Heart right ventricle (tissue), 16 donors: ENCODE data around the gene THBD. TPM values are rescaled to one million over a fixed set of nuclear protein-coding genes. Genes with fewer than 3 reads are reported as not detected.

Experiments used
- ATAC-seq, 8 donors: fragments of 200-7000 bp; cut with Tn5 transposase; one replicate each; pipeline ENCODE4 v1.9.1; 2020; ENCODE audit warnings: mild to moderate bottlenecking in 8 of 8, moderate library complexity in 8 of 8, moderate number of reproducible peaks in 1 of 8
- DNase-seq, 2 donors: peaks; one replicate each; pipeline ENCODE4 v3.0.0-alpha.2; 2020
- H3K27ac ChIP-seq, 10 donors: fragments of 200-600 bp; sonication (generic) in 2 of 10; one replicate each; pipeline versions ENCODE4 v1.5.0 to v1.8.0; 2020 to 2022; ENCODE audit warnings: mild to moderate bottlenecking in 3 of 10
- H3K27me3 ChIP-seq, 7 donors: fragments of 200-600 bp; one replicate each; pipeline ENCODE4 v1.8.0; 2021 to 2022; ENCODE audit warnings: mild to moderate bottlenecking in 2 of 7
- H3K36me3 ChIP-seq, 9 donors: fragments of 200-600 bp; sonication (generic) in 1 of 9; one replicate each; pipeline versions ENCODE4 v1.5.0 to v1.8.0; 2020 to 2022; ENCODE audit warnings: mild to moderate bottlenecking in 2 of 9
- H3K4me1 ChIP-seq, 9 donors: fragments of 200-600 bp; sonication (generic) in 1 of 9; one replicate each; pipeline versions ENCODE4 v1.5.0 to v1.8.0; 2020 to 2022; ENCODE audit warnings: mild to moderate bottlenecking in 4 of 9
- H3K4me3 ChIP-seq, 10 donors: fragments of 200-600 bp; sonication (generic) in 2 of 10; one replicate each; pipeline versions ENCODE4 v1.5.0 to v1.8.0; 2020 to 2022; ENCODE audit warnings: mild to moderate bottlenecking in 7 of 10, moderate library complexity in 2 of 10
- H3K9me3 ChIP-seq, 11 donors: fragments of 200-600 bp in 10 of 11; sonication (generic) in 2 of 11; one replicate each; pipeline versions ENCODE4 v1.5.0 to v1.8.0; 2013 to 2022; ENCODE audit warnings: mild to moderate bottlenecking in 2 of 11, control low read depth in 1 of 11, moderate library complexity in 1 of 11
- WGBS, 2 donors: extraction: QIAGEN DNeasy Blood & Tissue Kit; methylation state at CpG; one replicate each; pipeline ENCODE4 v1.1.7; 2013; ENCODE audit warnings: inconsistent platforms in 1 of 2; 5-methylcytosine and 5-hydroxymethylcytosine counted together
- intact Hi-C, 10 donors: fragments of 100-400 bp; cut with DNase I; formaldehyde crosslinking; loops; one replicate each; pipeline versions ENCODE4 v1.11.1 to v1.14.2; 2022
- polyA plus RNA-seq, 2 donors: library from polyadenylated mRNA; stranded (reverse); fragments of 200-250 nt; gene quantifications; one replicate each; pipeline ENCODE4 v1.2.3, GENCODE V29; 2013
- total RNA-seq, 10 donors: library from RNA; stranded (reverse); fragmentation: NEBNext Ultra II Directional in 3 of 10; extraction: Animal tissue kit (Norgen Biotek cat#: 25700) in 3 of 10; gene quantifications; one replicate each; pipeline versions ENCODE4 v1.2.1 to v1.2.4, GENCODE V29; 2021 to 2023
- TF ChIP-seq, protein P1 (sequence below), 9 donors: fragments of 200-600 bp; sonication (generic) in 2 of 9; IDR thresholded peaks; one replicate each; pipeline versions ENCODE4 v1.5.0 to v1.8.0; 2021 to 2022; ENCODE audit warnings: antibody characterized with exemption in 9 of 9, mild to moderate bottlenecking in 5 of 9, moderate library complexity in 1 of 9
- donor health status: Arrhythmogenic right ventricular cardiomyopathy.
- donor health status: ischemic (EF 13 %, LVEDD 7.1; RV severe dilation, severe dysfunction).
- donor health status: healthy with polysubstance abuse.
- donor health status: DM: no; HTN: yes; CAD: no.
- donor health status: DM: no; HTN: no; CAD: no.
- donor health status: ischemic (EF 25% LVEDD 6.9; RV normal size, moderate dysfunction).
- donor health status: ischemic (EF 25% LVEDD 5.7; RV mildly dilated, moderate dysfunction).
- donor health status: healthy.
- donor health status: DM: yes; HTN: yes; CAD: no.
- donor health status: Ischemic cardiomyopathy.
- donor health status: ischemic (EF 35%, LVEDD 5.7; RV mildly dilated, moderate dysfunction).
- donor health status: nonischemic (EF 11% LVEDD 7.7; RV severe dilation, severe dysfunction).
- donor health status: DM: yes; HTN: yes; CAD: no.
- donor health status: PGD.
- donor health status: ischemic (EF 29% LVEDD 5.4; RV normal size, mild dysfunction).
- donor health status: nonischemic (EF 23%, LVEDD 6.1; RV moderate dilation, normal function).

THBD gene
- total and polyA plus RNA-seq, 12 donors: 11.1 to 61.0 (median 17.4) TPM

- H3K36me3 ChIP-seq: no peaks in the 10 kb centered on the region
- intact Hi-C loops: loop anchor here in 2 of 10 donors (5.0 to 10.0 kb wide), 2 partner anchors 70 to 273 kb away; no protein-coding TSS in a partner anchor
- 20 to 25% methylated on average over 8 of the region's 8 CpGs for WGBS, 2 donors
- peaks cover 22 to 51% (median 47%) of the 10 kb centered on the region in 9 donors for H3K4me1 ChIP-seq
- ATAC-seq: peak; percentile 82 to 90 (median 86)
- H3K4me3 ChIP-seq: peak overlapping the region in 1 of 10 donors; percentile 18
- DNase-seq: peak; percentile 44 to 69
- peaks cover 0 to 5% (median 0%) of the 10 kb centered on the region in 11 donors for H3K9me3 ChIP-seq
- peak overlapping the region in 9 of 10 donors; percentile 46 to 84 (median 77) for H3K27ac ChIP-seq
- no peaks in the 10 kb centered on the region for H3K27me3 ChIP-seq
- TF ChIP-seq, protein P1, sequence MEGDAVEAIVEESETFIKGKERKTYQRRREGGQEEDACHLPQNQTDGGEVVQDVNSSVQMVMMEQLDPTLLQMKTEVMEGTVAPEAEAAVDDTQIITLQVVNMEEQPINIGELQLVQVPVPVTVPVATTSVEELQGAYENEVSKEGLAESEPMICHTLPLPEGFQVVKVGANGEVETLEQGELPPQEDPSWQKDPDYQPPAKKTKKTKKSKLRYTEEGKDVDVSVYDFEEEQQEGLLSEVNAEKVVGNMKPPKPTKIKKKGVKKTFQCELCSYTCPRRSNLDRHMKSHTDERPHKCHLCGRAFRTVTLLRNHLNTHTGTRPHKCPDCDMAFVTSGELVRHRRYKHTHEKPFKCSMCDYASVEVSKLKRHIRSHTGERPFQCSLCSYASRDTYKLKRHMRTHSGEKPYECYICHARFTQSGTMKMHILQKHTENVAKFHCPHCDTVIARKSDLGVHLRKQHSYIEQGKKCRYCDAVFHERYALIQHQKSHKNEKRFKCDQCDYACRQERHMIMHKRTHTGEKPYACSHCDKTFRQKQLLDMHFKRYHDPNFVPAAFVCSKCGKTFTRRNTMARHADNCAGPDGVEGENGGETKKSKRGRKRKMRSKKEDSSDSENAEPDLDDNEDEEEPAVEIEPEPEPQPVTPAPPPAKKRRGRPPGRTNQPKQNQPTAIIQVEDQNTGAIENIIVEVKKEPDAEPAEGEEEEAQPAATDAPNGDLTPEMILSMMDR (IDR thresholded peaks at IDR 0.05): peak; percentile 26 to 72 (median 53)
These were observed 12.5 kb upstream of the THBD start for GRCh38 chr20:23061734-23062561.

DNA sequence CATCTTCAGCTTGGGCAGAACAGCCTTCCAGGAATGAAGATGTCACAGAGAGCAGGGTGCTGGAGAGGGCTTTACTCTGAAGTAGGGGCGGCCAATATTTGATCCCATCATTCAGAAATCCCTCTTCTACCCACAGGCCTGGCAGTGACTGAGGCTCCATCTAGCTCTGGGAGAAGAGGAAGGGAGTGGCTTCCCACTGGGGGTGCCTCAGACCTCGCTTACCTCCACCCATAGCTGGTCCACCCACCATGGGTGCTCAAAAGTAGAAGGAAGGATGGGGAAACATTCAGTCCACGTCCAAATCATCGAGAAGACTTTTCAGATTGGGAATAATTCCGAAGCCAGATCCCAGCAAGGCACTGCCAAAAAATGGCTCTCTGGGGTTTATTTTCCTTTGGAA lies 11.8 kb upstream of the THBD start:
- no peaks in the 10 kb centered on the region for H3K27me3 ChIP-seq
- H3K27ac ChIP-seq: peak overlapping the region; percentile 46 to 84 (median 74)
- H3K36me3 ChIP-seq: no peaks in the 10 kb centered on the region
- H3K4me3 ChIP-seq: peak overlapping the region in 1 of 10 donors; percentile 18
- TF ChIP-seq, protein P1 (IDR thresholded peaks at IDR 0.05): no peak
- peaks cover 0 to 12% (median 0%) of the 10 kb centered on the region in 11 donors for H3K9me3 ChIP-seq
- DNase-seq (no peak), ATAC-seq (peak in 6 of 8 donors; percentile 20 to 44 (median 29))
- H3K4me1 ChIP-seq: peaks cover 22 to 51% (median 47%) of the 10 kb centered on the region in 9 donors
- WGBS, 2 donors: 51 to 56% methylated on average over 5 of the region's 5 CpGs
- intact Hi-C loops: loop anchor here in 2 of 10 donors (5.0 to 10.0 kb wide), 2 partner anchors 71 to 274 kb away; no protein-coding TSS in a partner anchor

- H3K9me3 ChIP-seq: peaks cover 0 to 14% (median 0%) of the 10 kb centered on the region in 11 donors
- H3K4me3 ChIP-seq: no peak overlapping the region
- TF ChIP-seq, protein P1 (IDR thresholded peaks at IDR 0.05): no peak
- no peaks in the 10 kb centered on the region for H3K36me3 ChIP-seq
- WGBS, 2 donors: 88 to 93% methylated on average over 4 of the region's 4 CpGs
- no peak for ATAC-seq
- intact Hi-C loops: loop anchor here in 2 of 10 donors (5.0 to 10.0 kb wide), 2 partner anchors 72 to 274 kb away; no protein-coding TSS in a partner anchor
- no peaks in the 10 kb centered on the region for H3K27me3 ChIP-seq
- peak overlapping the region in 8 of 10 donors; percentile 46 to 84 (median 74) for H3K27ac ChIP-seq
- no peak for DNase-seq
- peaks cover 22 to 51% (median 47%) of the 10 kb centered on the region in 9 donors for H3K4me1 ChIP-seq
These were observed 11.2 kb upstream of the THBD start for GRCh38 chr20:23060629-23061028.

- no peaks in the 10 kb centered on the region for H3K36me3 ChIP-seq
- H3K4me1 ChIP-seq: peaks cover 22 to 51% (median 47%) of the 10 kb centered on the region in 9 donors
- intact Hi-C loops: loop anchor here in 9 of 10 donors (5.0 to 10.0 kb wide), 6 partner anchors 65 to 285 kb away; no protein-coding TSS in a partner anchor
- no peak for ATAC-seq
- peaks cover 0 to 14% (median 0%) of the 10 kb centered on the region in 11 donors for H3K9me3 ChIP-seq
- TF ChIP-seq, protein P1 (IDR thresholded peaks at IDR 0.05): no peak
- DNase-seq: no peak
- H3K4me3 ChIP-seq: no peak overlapping the region
- no peaks in the 10 kb centered on the region for H3K27me3 ChIP-seq
- WGBS, 2 donors: 53 to 60% methylated on average over 3 of the region's 3 CpGs
- peak overlapping the region in 1 of 10 donors; percentile 66 for H3K27ac ChIP-seq
These were observed 10.4 kb upstream of the THBD start for GRCh38 chr20:23059846-23060245.
